ENCODE data around the gene SNX13.

GRCh38 chr7:17814058-17814457 lies 126.2 kb downstream of the SNX13 start:
- TF ChIP-seq, protein P1, sequence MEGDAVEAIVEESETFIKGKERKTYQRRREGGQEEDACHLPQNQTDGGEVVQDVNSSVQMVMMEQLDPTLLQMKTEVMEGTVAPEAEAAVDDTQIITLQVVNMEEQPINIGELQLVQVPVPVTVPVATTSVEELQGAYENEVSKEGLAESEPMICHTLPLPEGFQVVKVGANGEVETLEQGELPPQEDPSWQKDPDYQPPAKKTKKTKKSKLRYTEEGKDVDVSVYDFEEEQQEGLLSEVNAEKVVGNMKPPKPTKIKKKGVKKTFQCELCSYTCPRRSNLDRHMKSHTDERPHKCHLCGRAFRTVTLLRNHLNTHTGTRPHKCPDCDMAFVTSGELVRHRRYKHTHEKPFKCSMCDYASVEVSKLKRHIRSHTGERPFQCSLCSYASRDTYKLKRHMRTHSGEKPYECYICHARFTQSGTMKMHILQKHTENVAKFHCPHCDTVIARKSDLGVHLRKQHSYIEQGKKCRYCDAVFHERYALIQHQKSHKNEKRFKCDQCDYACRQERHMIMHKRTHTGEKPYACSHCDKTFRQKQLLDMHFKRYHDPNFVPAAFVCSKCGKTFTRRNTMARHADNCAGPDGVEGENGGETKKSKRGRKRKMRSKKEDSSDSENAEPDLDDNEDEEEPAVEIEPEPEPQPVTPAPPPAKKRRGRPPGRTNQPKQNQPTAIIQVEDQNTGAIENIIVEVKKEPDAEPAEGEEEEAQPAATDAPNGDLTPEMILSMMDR (IDR thresholded peaks at IDR 0.05) = no peak
- TF ChIP-seq TAF1 (IDR thresholded peaks at IDR 0.05; ENCODE audit: borderline replicate concordance, low read depth, low read length) = no peak
- TF ChIP-seq POLR2AphosphoS5 (IDR thresholded peaks at IDR 0.05; ENCODE audit: low read depth, low read length) = no peak
- no peak for TF ChIP-seq EP300 (IDR thresholded peaks at IDR 0.05; ENCODE audit: borderline replicate concordance in 1 of 2, low read depth in 1 of 2, low read length in 1 of 2)
- TF ChIP-seq TEAD4 (IDR thresholded peaks at IDR 0.05; ENCODE audit: borderline replicate concordance, insufficient read depth) = no peak
- no peak for TF ChIP-seq YY1 (IDR thresholded peaks at IDR 0.05; ENCODE audit: low read depth)
- TF ChIP-seq, protein P2, sequence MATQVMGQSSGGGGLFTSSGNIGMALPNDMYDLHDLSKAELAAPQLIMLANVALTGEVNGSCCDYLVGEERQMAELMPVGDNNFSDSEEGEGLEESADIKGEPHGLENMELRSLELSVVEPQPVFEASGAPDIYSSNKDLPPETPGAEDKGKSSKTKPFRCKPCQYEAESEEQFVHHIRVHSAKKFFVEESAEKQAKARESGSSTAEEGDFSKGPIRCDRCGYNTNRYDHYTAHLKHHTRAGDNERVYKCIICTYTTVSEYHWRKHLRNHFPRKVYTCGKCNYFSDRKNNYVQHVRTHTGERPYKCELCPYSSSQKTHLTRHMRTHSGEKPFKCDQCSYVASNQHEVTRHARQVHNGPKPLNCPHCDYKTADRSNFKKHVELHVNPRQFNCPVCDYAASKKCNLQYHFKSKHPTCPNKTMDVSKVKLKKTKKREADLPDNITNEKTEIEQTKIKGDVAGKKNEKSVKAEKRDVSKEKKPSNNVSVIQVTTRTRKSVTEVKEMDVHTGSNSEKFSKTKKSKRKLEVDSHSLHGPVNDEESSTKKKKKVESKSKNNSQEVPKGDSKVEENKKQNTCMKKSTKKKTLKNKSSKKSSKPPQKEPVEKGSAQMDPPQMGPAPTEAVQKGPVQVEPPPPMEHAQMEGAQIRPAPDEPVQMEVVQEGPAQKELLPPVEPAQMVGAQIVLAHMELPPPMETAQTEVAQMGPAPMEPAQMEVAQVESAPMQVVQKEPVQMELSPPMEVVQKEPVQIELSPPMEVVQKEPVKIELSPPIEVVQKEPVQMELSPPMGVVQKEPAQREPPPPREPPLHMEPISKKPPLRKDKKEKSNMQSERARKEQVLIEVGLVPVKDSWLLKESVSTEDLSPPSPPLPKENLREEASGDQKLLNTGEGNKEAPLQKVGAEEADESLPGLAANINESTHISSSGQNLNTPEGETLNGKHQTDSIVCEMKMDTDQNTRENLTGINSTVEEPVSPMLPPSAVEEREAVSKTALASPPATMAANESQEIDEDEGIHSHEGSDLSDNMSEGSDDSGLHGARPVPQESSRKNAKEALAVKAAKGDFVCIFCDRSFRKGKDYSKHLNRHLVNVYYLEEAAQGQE (IDR thresholded peaks at IDR 0.05; ENCODE audit: low read depth, low read length) = no peak
- TF ChIP-seq MXI1 (IDR thresholded peaks at IDR 0.05; ENCODE audit: low read depth, low read length) = no peak
